ENCODE data around the gene KCNN2. TPM values are rescaled to one million over a fixed set of nuclear protein-coding genes. Genes with fewer than 3 reads are reported as not detected.

Gene KCNN2
- total RNA-seq, 1 donor from 2014 or later = not detected

DNA sequence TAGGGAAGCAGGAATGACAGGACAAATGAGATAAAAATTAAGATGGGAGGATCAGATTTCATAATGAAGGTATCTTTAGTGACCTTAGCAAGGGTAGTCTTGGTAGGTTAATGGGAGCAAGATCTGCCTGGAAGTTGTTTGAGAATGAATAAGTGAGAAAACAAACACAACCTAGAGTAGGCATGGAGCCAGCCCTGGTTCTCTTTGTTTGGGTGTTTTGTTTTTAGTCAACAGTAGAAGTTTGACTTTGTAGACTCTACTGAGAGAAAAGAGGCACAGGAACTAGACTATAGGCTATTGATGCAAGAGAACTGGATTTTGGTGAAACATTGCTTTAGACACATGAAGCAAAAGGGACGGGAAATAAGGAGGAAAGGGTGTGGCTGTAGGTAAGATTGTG lies 40.3 kb downstream of the KCNN2 start:
- TF ChIP-seq, protein P1, sequence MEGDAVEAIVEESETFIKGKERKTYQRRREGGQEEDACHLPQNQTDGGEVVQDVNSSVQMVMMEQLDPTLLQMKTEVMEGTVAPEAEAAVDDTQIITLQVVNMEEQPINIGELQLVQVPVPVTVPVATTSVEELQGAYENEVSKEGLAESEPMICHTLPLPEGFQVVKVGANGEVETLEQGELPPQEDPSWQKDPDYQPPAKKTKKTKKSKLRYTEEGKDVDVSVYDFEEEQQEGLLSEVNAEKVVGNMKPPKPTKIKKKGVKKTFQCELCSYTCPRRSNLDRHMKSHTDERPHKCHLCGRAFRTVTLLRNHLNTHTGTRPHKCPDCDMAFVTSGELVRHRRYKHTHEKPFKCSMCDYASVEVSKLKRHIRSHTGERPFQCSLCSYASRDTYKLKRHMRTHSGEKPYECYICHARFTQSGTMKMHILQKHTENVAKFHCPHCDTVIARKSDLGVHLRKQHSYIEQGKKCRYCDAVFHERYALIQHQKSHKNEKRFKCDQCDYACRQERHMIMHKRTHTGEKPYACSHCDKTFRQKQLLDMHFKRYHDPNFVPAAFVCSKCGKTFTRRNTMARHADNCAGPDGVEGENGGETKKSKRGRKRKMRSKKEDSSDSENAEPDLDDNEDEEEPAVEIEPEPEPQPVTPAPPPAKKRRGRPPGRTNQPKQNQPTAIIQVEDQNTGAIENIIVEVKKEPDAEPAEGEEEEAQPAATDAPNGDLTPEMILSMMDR (conservative IDR thresholded peaks at IDR 0.05; ENCODE audit: low read depth, low read length) = no peak
- no peak for DNase-seq (ENCODE audit: low read depth)
- no peak overlapping the region for H3K4me3 ChIP-seq (ENCODE audit: low read depth, low read length)

DNA sequence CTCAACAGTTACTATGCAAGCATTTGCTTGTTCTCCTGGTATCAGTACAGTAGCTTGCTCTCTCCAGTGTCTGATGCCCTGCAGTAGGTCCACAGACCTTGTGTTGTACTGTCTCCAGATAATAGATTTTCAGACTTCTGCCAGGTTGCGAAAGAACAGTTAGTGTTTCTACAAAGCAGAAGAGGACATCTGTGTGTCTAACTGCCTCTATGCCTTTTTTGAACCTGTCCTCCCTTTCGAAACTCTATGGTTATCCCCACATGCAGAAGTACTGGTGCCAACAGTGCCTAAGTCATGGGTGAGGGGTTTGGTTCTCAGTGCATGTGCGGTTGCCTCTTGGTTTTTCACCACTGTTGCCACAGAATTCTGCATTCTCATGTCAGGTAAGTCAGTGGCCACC lies 45.9 kb downstream of the KCNN2 start:
- DNase-seq (ENCODE audit: low read depth) = no peak
- TF ChIP-seq, protein P1 (conservative IDR thresholded peaks at IDR 0.05; ENCODE audit: low read depth, low read length) = no peak
- no peak overlapping the region for H3K4me3 ChIP-seq (ENCODE audit: low read depth, low read length)

DNA sequence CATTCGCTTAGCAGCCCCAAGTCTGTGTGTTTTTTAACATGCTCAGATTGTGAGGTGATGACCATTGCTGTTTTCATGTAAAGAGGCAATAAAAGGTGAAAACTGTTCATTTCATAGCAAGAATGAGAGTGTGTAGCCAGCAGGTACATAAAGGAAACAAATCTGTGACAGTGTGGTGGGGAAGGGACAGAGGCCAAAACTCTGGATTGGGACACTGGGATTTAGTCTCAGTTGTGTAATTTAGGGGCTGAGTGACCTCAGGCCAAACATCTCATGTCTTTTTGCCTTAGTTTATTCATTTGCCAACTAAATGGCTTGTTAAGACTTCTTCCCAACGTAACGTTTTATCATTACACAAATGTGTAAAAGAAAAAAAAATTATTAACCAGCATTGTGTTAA lies 47.0 kb downstream of the KCNN2 start:
- H3K4me3 ChIP-seq (ENCODE audit: low read depth, low read length) = no peak overlapping the region
- TF ChIP-seq, protein P1 (conservative IDR thresholded peaks at IDR 0.05; ENCODE audit: low read depth, low read length) = no peak
- no peak for DNase-seq (ENCODE audit: low read depth)

DNA sequence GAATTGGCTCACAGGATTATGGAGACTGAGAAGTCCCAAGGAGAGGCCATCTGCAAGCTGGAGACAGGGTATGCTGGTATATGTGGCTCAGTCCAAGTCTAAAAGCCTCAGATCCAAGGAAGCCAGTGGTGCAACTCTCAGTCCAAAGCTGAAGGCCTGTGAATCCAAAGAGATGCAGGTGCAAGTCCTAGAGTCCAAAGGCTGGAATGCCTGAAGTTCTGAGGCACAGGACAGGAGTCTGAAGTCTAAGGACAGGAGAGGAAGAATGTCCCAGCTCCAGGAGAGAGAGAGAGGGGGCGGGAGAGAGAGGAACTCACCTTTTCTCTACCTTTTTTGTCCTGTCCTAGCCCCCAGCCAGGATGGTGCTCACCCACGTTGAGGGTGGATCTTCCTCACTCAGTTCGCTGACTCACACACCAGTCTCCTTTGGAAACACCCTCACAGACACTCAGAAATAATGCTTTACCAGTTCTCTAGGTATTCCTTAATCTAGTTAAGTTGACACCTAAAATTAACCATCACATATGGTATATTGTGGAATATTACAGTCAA lies 49.6 kb downstream of the KCNN2 start:
- no peak overlapping the region for H3K4me3 ChIP-seq (ENCODE audit: low read depth, low read length)
- DNase-seq (ENCODE audit: low read depth) = no peak
- TF ChIP-seq, protein P1 (conservative IDR thresholded peaks at IDR 0.05; ENCODE audit: low read depth, low read length) = no peak

GRCh38 chr5:114412510-114413171 lies 50.8 kb downstream of the KCNN2 start:
- TF ChIP-seq, protein P1 (conservative IDR thresholded peaks at IDR 0.05; ENCODE audit: low read depth, low read length) = no peak
- H3K4me3 ChIP-seq (ENCODE audit: low read depth, low read length) = no peak overlapping the region
- DNase-seq (ENCODE audit: low read depth) = no peak

DNA sequence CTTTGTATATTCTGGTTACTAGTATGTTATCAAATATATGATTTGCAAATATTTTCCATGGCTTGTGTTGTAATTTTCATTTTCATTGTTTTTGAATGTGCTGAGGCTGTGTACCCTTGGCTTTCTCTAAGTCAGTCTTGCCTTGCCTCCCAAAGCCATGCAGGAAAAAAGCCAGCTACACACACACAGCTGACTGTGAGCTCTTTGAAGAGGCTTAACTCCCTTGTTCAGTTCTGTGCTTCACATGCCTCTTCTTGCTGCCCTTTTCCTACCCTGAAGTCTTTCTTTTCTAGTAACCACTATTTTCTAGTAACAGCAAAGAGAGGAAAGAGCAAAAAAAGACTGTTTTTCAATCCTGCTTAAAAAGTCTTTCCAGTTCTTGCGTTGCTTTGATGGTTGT lies 53.9 kb downstream of the KCNN2 start:
- TF ChIP-seq, protein P1 (conservative IDR thresholded peaks at IDR 0.05; ENCODE audit: low read depth, low read length) = no peak
- H3K4me3 ChIP-seq (ENCODE audit: low read depth, low read length) = no peak overlapping the region
- DNase-seq (ENCODE audit: low read depth) = no peak

GRCh38 chr5:114416254-114416653 lies 54.4 kb downstream of the KCNN2 start:
- TF ChIP-seq, protein P1 (conservative IDR thresholded peaks at IDR 0.05; ENCODE audit: low read depth, low read length) = no peak
- no peak overlapping the region for H3K4me3 ChIP-seq (ENCODE audit: low read depth, low read length)
- no peak for DNase-seq (ENCODE audit: low read depth)

Data from epithelial cell of proximal tubule (primary cell).